H9 (cell line): Measurements from ENCODE around the gene FAM3C. TPM values are rescaled to one million over a fixed set of nuclear protein-coding genes. Genes with fewer than 3 reads are reported as not detected.

Source experiments
- DNase-seq: peaks from one replicate; pipeline ENCODE4 v3.0.0-alpha.2; 2017
- H2AFZ ChIP-seq: one replicate; pipeline ENCODE4 v1.6.1; 2013; ENCODE audit warnings: mild to moderate bottlenecking, low read length, control low read depth, moderate library complexity
- H2AK5ac ChIP-seq: 2 replicates; pipeline ENCODE4 v1.6.1; 2013; ENCODE audit warnings: low read length, control low read depth, mixed read lengths; ENCODE audit not compliant: insufficient read length
- H2BK120ac ChIP-seq: one replicate; pipeline ENCODE4 v1.6.1; 2013; ENCODE audit warnings: low read depth, mild to moderate bottlenecking, low read length, control low read depth, inconsistent platforms; ENCODE audit not compliant: poor library complexity, severe bottlenecking
- H2BK12ac ChIP-seq: 2 replicates; pipeline ENCODE4 v1.6.1; 2013; ENCODE audit warnings: low read length, control low read depth, mixed read lengths, low read depth; ENCODE audit not compliant: insufficient read length
- H2BK15ac ChIP-seq: 2 replicates; pipeline ENCODE4 v1.6.1; 2013; ENCODE audit warnings: low read depth, low read length, control low read depth
- H2BK20ac ChIP-seq: one replicate; pipeline ENCODE4 v1.6.1; 2013; ENCODE audit warnings: low read depth, mild to moderate bottlenecking, low read length, control low read depth, inconsistent platforms; ENCODE audit not compliant: poor library complexity, severe bottlenecking
- H2BK5ac ChIP-seq: 2 replicates; pipeline ENCODE4 v1.6.1; 2013; ENCODE audit warnings: low read length, control low read depth, mixed read lengths; ENCODE audit not compliant: insufficient read length
- H3K14ac ChIP-seq: 2 replicates; pipeline ENCODE4 v1.6.1; 2013; ENCODE audit warnings: low read length, control low read depth; ENCODE audit not compliant: insufficient read depth
- H3K18ac ChIP-seq: 2 replicates; pipeline ENCODE4 v1.6.1; 2013; ENCODE audit warnings: low read depth, mild to moderate bottlenecking, mixed read lengths, low read length, control low read depth; ENCODE audit not compliant: insufficient read length
- H3K23ac ChIP-seq: 2 replicates; pipeline ENCODE4 v1.6.1; 2013; ENCODE audit warnings: low read length, control low read depth, mixed read lengths, low read depth; ENCODE audit not compliant: insufficient read length
- H3K23me2 ChIP-seq: 2 replicates; pipeline ENCODE4 v1.6.1; 2013; ENCODE audit warnings: low read depth, mild to moderate bottlenecking, mixed read lengths, low read length, control low read depth; ENCODE audit not compliant: insufficient read length, poor library complexity, severe bottlenecking
- H3K27ac ChIP-seq: 2 replicates; pipeline ENCODE4 v1.5.1; 2013; ENCODE audit warnings: low read length, control low read depth, mixed read lengths, low read depth; ENCODE audit not compliant: insufficient read length
- H3K27me3 ChIP-seq: 2 replicates; pipeline ENCODE4 v1.6.1; 2013; ENCODE audit warnings: low read length, control low read depth, inconsistent platforms; ENCODE audit not compliant: insufficient read depth
- H3K4ac ChIP-seq: 2 replicates; pipeline ENCODE4 v1.6.1; 2013; ENCODE audit warnings: low read depth, mild to moderate bottlenecking, control low read depth, inconsistent platforms, low read length, moderate library complexity
- H3K4me1 ChIP-seq: 2 replicates; pipeline ENCODE4 v1.6.1; 2013; ENCODE audit warnings: low read length, control low read depth, inconsistent platforms; ENCODE audit not compliant: insufficient read depth
- H3K4me2 ChIP-seq: 2 replicates; pipeline ENCODE4 v1.6.1; 2013; ENCODE audit warnings: low read length, control low read depth, mixed read lengths; ENCODE audit not compliant: insufficient read length, insufficient read depth
- H3K56ac ChIP-seq: 2 replicates; pipeline ENCODE4 v1.6.1; 2013; ENCODE audit warnings: low read depth, mild to moderate bottlenecking, mixed read lengths, low read length, control low read depth; ENCODE audit not compliant: insufficient read length
- H3K79me1 ChIP-seq: 2 replicates; pipeline ENCODE4 v1.6.1; 2013; ENCODE audit warnings: low read depth, mild to moderate bottlenecking, moderate library complexity, low read length, control low read depth, inconsistent platforms; ENCODE audit not compliant: insufficient read depth, poor library complexity, severe bottlenecking
- H3K79me2 ChIP-seq: 2 replicates; pipeline ENCODE4 v1.6.1; 2013; ENCODE audit warnings: low read length, control low read depth, inconsistent platforms; ENCODE audit not compliant: insufficient read depth
- H3K9ac ChIP-seq: 2 replicates; pipeline ENCODE4 v1.6.1; 2013; ENCODE audit warnings: low read length, control low read depth, mixed read lengths; ENCODE audit not compliant: insufficient read length; ENCODE audit errors: extremely low read depth
- H3K9me3 ChIP-seq: one replicate; pipeline ENCODE4 v1.6.1; 2013; ENCODE audit warnings: low read depth, low read length, inconsistent platforms; ENCODE audit not compliant: control insufficient read depth
- H3T11ph ChIP-seq: one replicate; pipeline ENCODE4 v1.6.1; 2013; ENCODE audit warnings: mild to moderate bottlenecking, low read length, control low read depth, inconsistent platforms
- H4K20me1 ChIP-seq: one replicate; pipeline ENCODE4 v1.6.1; 2013; ENCODE audit not compliant: control insufficient read depth, insufficient read length, insufficient read depth
- H4K5ac ChIP-seq: 2 replicates; pipeline ENCODE4 v1.6.1; 2013; ENCODE audit warnings: low read depth, mild to moderate bottlenecking, mixed read lengths, low read length, control low read depth; ENCODE audit not compliant: insufficient read length
- H4K8ac ChIP-seq: replicated peaks from 2 replicates; pipeline ENCODE4 v1.6.1; 2013; ENCODE audit warnings: low read length, control low read depth, mixed read lengths, low read depth; ENCODE audit not compliant: insufficient read length
- H4K91ac ChIP-seq: 2 replicates; pipeline ENCODE4 v1.6.1; 2013; ENCODE audit warnings: low read depth, mild to moderate bottlenecking, moderate library complexity, mixed read lengths, low read length, control low read depth; ENCODE audit not compliant: insufficient read length
- H3K27ac Mint-ChIP-seq, 3 experiments: 2 replicates in 2 of 3; 3 replicates in 1 of 3; pipeline ENCODE4 v1.8.0; 2020 to 2021; ENCODE audit warnings: mixed read lengths in 3 of 3, mild to moderate bottlenecking in 1 of 3, moderate library complexity in 1 of 3
- H3K27me3 Mint-ChIP-seq: 2 replicates; pipeline ENCODE4 v1.8.0; 2021; ENCODE audit warnings: low read depth, mild to moderate bottlenecking, moderate library complexity, mixed read lengths
- H3K36me3 Mint-ChIP-seq, 3 experiments: 2 replicates in 2 of 3; 3 replicates in 1 of 3; pipeline ENCODE4 v1.8.0; 2020 to 2021; ENCODE audit warnings: low read depth in 3 of 3, mixed read lengths in 3 of 3; ENCODE audit not compliant: insufficient read depth in 1 of 3
- H3K4me1 Mint-ChIP-seq, 2 experiments: 2 replicates each; pipeline ENCODE4 v1.8.0; 2020; ENCODE audit warnings: mixed read lengths in 2 of 2
- H3K4me3 Mint-ChIP-seq, 2 experiments: 2 replicates in 1 of 2; 3 replicates in 1 of 2; pipeline ENCODE4 v1.8.0; 2020 to 2021; ENCODE audit warnings: mild to moderate bottlenecking in 2 of 2, mixed read lengths in 2 of 2, moderate library complexity in 1 of 2
- H3K9me3 Mint-ChIP-seq, 2 experiments: 2 replicates in 1 of 2; 3 replicates in 1 of 2; pipeline ENCODE4 v1.8.0; 2020; ENCODE audit warnings: mild to moderate bottlenecking in 2 of 2, mixed read lengths in 2 of 2, moderate library complexity in 1 of 2
- WGBS: extraction: QIAGEN DNeasy Blood & Tissue Kit; methylation state at CpG from one replicate; pipeline ENCODE4 v1.1.7; 2013; ENCODE audit warnings: missing lambda C conversion rate, low lambda C conversion rate, mixed read lengths; ENCODE audit not compliant: insufficient read length; ENCODE audit errors: extremely low coverage; 5-methylcytosine and 5-hydroxymethylcytosine counted together
- total RNA-seq: library from RNA; stranded (reverse); gene quantifications from 2 replicates; pipeline ENCODE4 v1.2.1, GENCODE V29; 2021
- TF ChIP-seq, protein P1 (sequence below): fragments of 200-600 bp; sonication (generic); conservative IDR thresholded peaks from 3 replicates; pipeline ENCODE4 v1.8.0; 2021; ENCODE audit warnings: antibody characterized with exemption, mild to moderate bottlenecking

The FAM3C gene
- total RNA-seq, 1 experiment from 2014 or later = 64.5 TPM

DNA sequence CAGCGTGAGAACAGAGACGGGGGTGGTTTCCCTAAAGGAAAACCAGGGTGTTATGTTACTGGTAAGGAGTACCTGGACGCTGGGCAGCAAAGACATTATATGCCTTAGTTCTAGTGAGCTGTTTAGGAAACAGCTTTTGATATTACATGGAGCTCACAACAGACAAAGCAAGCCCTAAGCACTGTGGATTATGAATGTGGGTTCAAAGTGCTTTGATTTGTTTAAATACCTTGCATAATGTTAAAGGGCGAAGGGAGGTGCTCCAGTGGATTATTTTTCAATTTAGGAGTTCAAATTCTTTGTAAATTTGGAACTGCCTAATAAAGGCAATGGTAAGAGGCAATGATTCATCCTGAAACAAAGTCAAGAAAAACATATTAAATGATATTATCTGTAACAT lies 53.5 kb downstream of the FAM3C start:
- Histone ChIP-seq H3K56ac (no peak overlapping the region), H3K79me2 (no peaks in the 10 kb centered on the region), H3T11ph (no peak overlapping the region), H2BK20ac (no peak overlapping the region), H3K27ac (no peak overlapping the region), H3K4me2 (no peak overlapping the region), H3K4ac (no peak overlapping the region), H3K27me3 (no peaks in the 10 kb centered on the region), H4K8ac (no peak overlapping the region), H3K9ac (no peak overlapping the region), H3K23ac (no peak overlapping the region), H2BK5ac (no peak overlapping the region), H4K5ac (no peak overlapping the region), H2BK120ac (no peak overlapping the region), H3K18ac (no peak overlapping the region), H3K79me1 (no peaks in the 10 kb centered on the region), H3K14ac (no peak overlapping the region), H3K9me3 (no peaks in the 10 kb centered on the region), H3K23me2 (no peaks in the 10 kb centered on the region), H4K20me1 (no peaks in the 10 kb centered on the region), H2AFZ (no peak overlapping the region), H2BK15ac (no peak overlapping the region), H4K91ac (no peak overlapping the region), H2BK12ac (no peak overlapping the region), H3K4me1 (no peaks in the 10 kb centered on the region), H2AK5ac (no peak overlapping the region)
- Mint-ChIP-seq H3K4me1 (no peaks in the 10 kb centered on the region), H3K27me3 (no peaks in the 10 kb centered on the region), H3K36me3 (peaks cover 3 to 12% (median 10%) of the 10 kb centered on the region in 3 experiments; a peak in 5 of 7 replicates), H3K27ac (no peak overlapping the region), H3K9me3 (no peaks in the 10 kb centered on the region), H3K4me3 (no peak overlapping the region)
- no peak for DNase-seq
- no CpG with 5 or more reads among the region's 4 CpGs for WGBS
- TF ChIP-seq, protein P1, sequence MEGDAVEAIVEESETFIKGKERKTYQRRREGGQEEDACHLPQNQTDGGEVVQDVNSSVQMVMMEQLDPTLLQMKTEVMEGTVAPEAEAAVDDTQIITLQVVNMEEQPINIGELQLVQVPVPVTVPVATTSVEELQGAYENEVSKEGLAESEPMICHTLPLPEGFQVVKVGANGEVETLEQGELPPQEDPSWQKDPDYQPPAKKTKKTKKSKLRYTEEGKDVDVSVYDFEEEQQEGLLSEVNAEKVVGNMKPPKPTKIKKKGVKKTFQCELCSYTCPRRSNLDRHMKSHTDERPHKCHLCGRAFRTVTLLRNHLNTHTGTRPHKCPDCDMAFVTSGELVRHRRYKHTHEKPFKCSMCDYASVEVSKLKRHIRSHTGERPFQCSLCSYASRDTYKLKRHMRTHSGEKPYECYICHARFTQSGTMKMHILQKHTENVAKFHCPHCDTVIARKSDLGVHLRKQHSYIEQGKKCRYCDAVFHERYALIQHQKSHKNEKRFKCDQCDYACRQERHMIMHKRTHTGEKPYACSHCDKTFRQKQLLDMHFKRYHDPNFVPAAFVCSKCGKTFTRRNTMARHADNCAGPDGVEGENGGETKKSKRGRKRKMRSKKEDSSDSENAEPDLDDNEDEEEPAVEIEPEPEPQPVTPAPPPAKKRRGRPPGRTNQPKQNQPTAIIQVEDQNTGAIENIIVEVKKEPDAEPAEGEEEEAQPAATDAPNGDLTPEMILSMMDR = no peak
